ENCODE data around the gene BAHCC1. TPM values are rescaled to one million over a fixed set of nuclear protein-coding genes. Genes with fewer than 3 reads are reported as not detected.

The BAHCC1 gene
- polyA plus RNA-seq, 3 donors from 2014 or later = 0.02 TPM; not detected in 2

- Mint-ChIP-seq H3K9me3 (no peaks in the 10 kb centered on the region), H3K4me3 (peak overlapping the region in 1 of 5 donors; percentile 11), H3K4me1 (peaks cover 8 to 10% of the 10 kb centered on the region in 2 donors), H3K27me3 (ENCODE audit: low read depth in 3 of 3) (peaks cover 5 to 22% (median 15%) of the 10 kb centered on the region in 3 donors), H3K36me3 (no peaks in the 10 kb centered on the region), H3K27ac (no peak overlapping the region)
- no peak for DNase-seq
Observed at GRCh38 chr17:81478119-81478518, 82.9 kb downstream of the BAHCC1 start.

GRCh38 chr17:81479175-81480071 lies 84.2 kb downstream of the BAHCC1 start:
- H3K27me3 Mint-ChIP-seq (ENCODE audit: low read depth in 3 of 3) = peaks cover 5 to 22% (median 15%) of the 10 kb centered on the region in 3 donors
- peaks cover 10% of the 10 kb centered on the region in 2 donors for H3K4me1 Mint-ChIP-seq
- H3K27ac Mint-ChIP-seq = no peak overlapping the region
- H3K9me3 Mint-ChIP-seq = no peaks in the 10 kb centered on the region
- DNase-seq = no peak
- no peak overlapping the region for H3K4me3 Mint-ChIP-seq
- H3K36me3 Mint-ChIP-seq = no peaks in the 10 kb centered on the region

GRCh38 chr17:81480140-81481072 lies 85.1 kb downstream of the BAHCC1 start:
- DNase-seq = no peak
- Mint-ChIP-seq H3K27me3 (ENCODE audit: low read depth in 3 of 3) (peaks cover 7 to 22% (median 15%) of the 10 kb centered on the region in 3 donors), H3K9me3 (no peaks in the 10 kb centered on the region), H3K4me3 (peak overlapping the region in 3 of 5 donors; percentile 30 to 63 (median 38)), H3K36me3 (no peaks in the 10 kb centered on the region), H3K4me1 (peaks cover 10% of the 10 kb centered on the region in 2 donors), H3K27ac (no peak overlapping the region)

GRCh38 chr17:81481073-81481799 lies 86.0 kb downstream of the BAHCC1 start:
- peak overlapping the region in 3 of 6 donors; percentile 14 to 57 (median 44) for H3K27ac Mint-ChIP-seq
- peaks cover 10% of the 10 kb centered on the region in 2 donors for H3K4me1 Mint-ChIP-seq
- H3K9me3 Mint-ChIP-seq = no peaks in the 10 kb centered on the region
- no peaks in the 10 kb centered on the region for H3K36me3 Mint-ChIP-seq
- peaks cover 7 to 24% (median 15%) of the 10 kb centered on the region in 3 donors for H3K27me3 Mint-ChIP-seq (ENCODE audit: low read depth in 3 of 3)
- DNase-seq = peak; percentile 74 to 78 (median 74)
- H3K4me3 Mint-ChIP-seq = peak overlapping the region; percentile 58 to 76 (median 73)

GRCh38 chr17:81481815-81482505 lies 86.7 kb downstream of the BAHCC1 start:
- DNase-seq = no peak
- H3K9me3 Mint-ChIP-seq = no peaks in the 10 kb centered on the region
- H3K27me3 Mint-ChIP-seq (ENCODE audit: low read depth in 3 of 3) = peaks cover 7 to 24% (median 15%) of the 10 kb centered on the region in 3 donors
- no peaks in the 10 kb centered on the region for H3K36me3 Mint-ChIP-seq
- peak overlapping the region in 4 of 6 donors; percentile 14 to 57 (median 42) for H3K27ac Mint-ChIP-seq
- peak overlapping the region; percentile 58 to 76 (median 73) for H3K4me3 Mint-ChIP-seq
- H3K4me1 Mint-ChIP-seq = peaks cover 10% of the 10 kb centered on the region in 2 donors

- Mint-ChIP-seq H3K4me3 (peak overlapping the region in 2 of 5 donors; percentile 33 to 41), H3K27ac (peak overlapping the region in 2 of 6 donors; percentile 10 to 81), H3K36me3 (no peaks in the 10 kb centered on the region), H3K27me3 (ENCODE audit: low read depth in 3 of 3) (peaks cover 7 to 24% (median 15%) of the 10 kb centered on the region in 3 donors), H3K4me1 (peaks cover 10 to 12% of the 10 kb centered on the region in 2 donors), H3K9me3 (no peaks in the 10 kb centered on the region)
- DNase-seq = no peak
Observed at GRCh38 chr17:81482673-81483072, 87.4 kb downstream of the BAHCC1 start.

GRCh38 chr17:81483085-81483861 lies 88.0 kb downstream of the BAHCC1 start:
- peak; percentile 31 to 54 (median 51) for DNase-seq
- H3K27me3 Mint-ChIP-seq (ENCODE audit: low read depth in 3 of 3) = peaks cover 7 to 21% (median 11%) of the 10 kb centered on the region in 3 donors
- peak overlapping the region in 1 of 6 donors; percentile 10 for H3K27ac Mint-ChIP-seq

GRCh38 chr17:81483862-81484194 lies 88.6 kb downstream of the BAHCC1 start:
- Mint-ChIP-seq H3K27me3 (ENCODE audit: low read depth in 3 of 3) (peaks cover 5 to 21% (median 9%) of the 10 kb centered on the region in 3 donors), H3K4me3 (peak overlapping the region in 1 of 5 donors; percentile 7), H3K9me3 (no peaks in the 10 kb centered on the region), H3K4me1 (peaks cover 10 to 12% of the 10 kb centered on the region in 2 donors), H3K36me3 (no peaks in the 10 kb centered on the region), H3K27ac (no peak overlapping the region)
- no peak for DNase-seq

More at GRCh38 chr17:81483085-81483861, 88.0 kb downstream of the BAHCC1 start:
- no peaks in the 10 kb centered on the region for H3K36me3 Mint-ChIP-seq
- H3K9me3 Mint-ChIP-seq = no peaks in the 10 kb centered on the region
- peaks cover 10 to 12% of the 10 kb centered on the region in 2 donors for H3K4me1 Mint-ChIP-seq
- H3K4me3 Mint-ChIP-seq = peak overlapping the region in 2 of 5 donors; percentile 7 to 41

- no peaks in the 10 kb centered on the region for H3K9me3 Mint-ChIP-seq
- H3K4me3 Mint-ChIP-seq = peak overlapping the region in 1 of 5 donors; percentile 33
- H3K27ac Mint-ChIP-seq = no peak overlapping the region
- peaks cover 10 to 13% of the 10 kb centered on the region in 2 donors for H3K4me1 Mint-ChIP-seq
- H3K36me3 Mint-ChIP-seq = no peaks in the 10 kb centered on the region
- H3K27me3 Mint-ChIP-seq (ENCODE audit: low read depth in 3 of 3) = peaks cover 5 to 21% (median 9%) of the 10 kb centered on the region in 3 donors
- peak; percentile 86 to 89 (median 88) for DNase-seq
Observed at GRCh38 chr17:81484195-81484979, 89.1 kb downstream of the BAHCC1 start.

- H3K4me1 Mint-ChIP-seq = peaks cover 5 to 14% of the 10 kb centered on the region in 2 donors
- H3K27ac Mint-ChIP-seq = no peak overlapping the region
- DNase-seq = no peak
- no peaks in the 10 kb centered on the region for H3K36me3 Mint-ChIP-seq
- H3K27me3 Mint-ChIP-seq (ENCODE audit: low read depth in 3 of 3) = peaks cover 5 to 18% (median 9%) of the 10 kb centered on the region in 3 donors
- no peaks in the 10 kb centered on the region for H3K9me3 Mint-ChIP-seq
- H3K4me3 Mint-ChIP-seq = peak overlapping the region in 4 of 5 donors; percentile 3 to 61 (median 13)
Observed at GRCh38 chr17:81486199-81486810, 91.0 kb downstream of the BAHCC1 start.

GRCh38 chr17:81487089-81487486 lies 91.8 kb downstream of the BAHCC1 start:
- peak overlapping the region; percentile 29 to 63 (median 61) for H3K4me3 Mint-ChIP-seq
- no peak overlapping the region for H3K27ac Mint-ChIP-seq
- H3K4me1 Mint-ChIP-seq = peaks cover 0 to 10% of the 10 kb centered on the region in 2 donors
- DNase-seq = no peak
- H3K27me3 Mint-ChIP-seq (ENCODE audit: low read depth in 3 of 3) = peaks cover 5 to 13% (median 5%) of the 10 kb centered on the region in 3 donors
- no peaks in the 10 kb centered on the region for H3K9me3 Mint-ChIP-seq
- no peaks in the 10 kb centered on the region for H3K36me3 Mint-ChIP-seq

All from immature natural killer cell (primary cell).